GM19395 (cell line): Measurements from ENCODE around the gene CRYBG1.
"Not testable (repeated sequence)": the region's sequence is repeated elsewhere in the genome, so short reads cannot be mapped to it uniquely, and the experiment has no call there.

Experiments
- ATAC-seq: cut with Tn5 transposase; IDR thresholded peaks from one replicate; pipeline ENCODE4 v1.9.1; 2021; ENCODE audit warnings: mild to moderate bottlenecking, moderate library complexity; ENCODE audit not compliant: unreplicated experiment

The CRYBG1 gene

DNA sequence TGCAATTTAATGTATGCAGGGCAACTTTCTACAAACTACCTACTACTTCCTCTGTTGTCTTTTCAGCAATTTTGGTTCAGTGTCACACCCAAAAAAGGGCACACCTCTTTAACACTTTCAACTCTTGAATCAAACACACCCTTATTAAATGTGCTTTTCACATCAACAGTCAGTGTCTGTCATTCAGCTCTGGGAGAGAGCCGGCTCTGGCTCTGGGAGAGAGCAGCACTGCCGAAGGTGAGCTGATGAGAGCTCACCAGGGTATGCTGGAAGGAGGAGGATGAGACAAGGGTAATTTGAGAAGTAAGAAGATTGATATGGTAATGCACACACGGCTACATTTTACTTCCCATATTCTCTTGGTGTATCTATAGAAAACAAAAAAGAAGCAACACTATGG is 134.5 kb downstream of the CRYBG1 start:
- no peak for ATAC-seq

DNA sequence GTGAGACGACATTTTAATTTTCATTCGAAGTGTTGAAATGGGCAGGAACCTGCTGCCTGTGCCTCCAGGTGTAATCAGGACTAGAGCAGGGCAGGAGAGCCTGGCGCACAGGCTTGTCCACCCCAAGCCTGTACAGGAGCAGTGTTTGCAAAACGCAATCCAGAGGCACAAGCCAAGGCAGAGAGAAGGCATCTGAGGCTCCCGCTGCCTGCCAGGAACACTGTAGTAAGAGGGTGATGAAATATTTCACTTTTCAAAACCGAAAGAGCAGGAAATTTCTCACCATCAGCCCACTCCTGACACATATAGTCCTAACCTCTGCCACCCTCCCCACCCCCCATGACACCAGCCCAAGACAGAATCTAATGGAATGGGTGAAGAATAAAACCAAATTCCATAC is 136.3 kb downstream of the CRYBG1 start:
- ATAC-seq, result no peak

DNA sequence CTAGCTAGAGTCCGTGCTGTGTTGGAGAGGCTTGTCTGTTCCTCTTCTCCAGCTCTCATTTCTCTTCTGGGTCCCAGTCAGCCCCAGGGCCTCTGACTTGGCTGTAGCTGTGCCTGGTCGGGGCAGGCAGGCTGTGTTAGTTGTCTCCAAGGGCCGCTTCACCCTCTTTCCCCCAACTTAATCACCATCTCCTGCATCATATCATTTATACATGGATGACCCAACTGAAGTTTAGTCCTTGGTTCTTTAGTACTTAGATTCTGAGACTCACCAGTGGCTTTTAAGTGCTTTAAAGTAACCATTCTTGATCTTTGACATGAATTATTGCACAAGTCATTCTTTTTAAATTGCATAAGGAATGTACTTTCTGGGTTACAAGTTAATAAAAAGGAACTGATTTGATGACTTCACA is 141.4 kb downstream of the CRYBG1 start:
- ATAC-seq, result no peak

DNA sequence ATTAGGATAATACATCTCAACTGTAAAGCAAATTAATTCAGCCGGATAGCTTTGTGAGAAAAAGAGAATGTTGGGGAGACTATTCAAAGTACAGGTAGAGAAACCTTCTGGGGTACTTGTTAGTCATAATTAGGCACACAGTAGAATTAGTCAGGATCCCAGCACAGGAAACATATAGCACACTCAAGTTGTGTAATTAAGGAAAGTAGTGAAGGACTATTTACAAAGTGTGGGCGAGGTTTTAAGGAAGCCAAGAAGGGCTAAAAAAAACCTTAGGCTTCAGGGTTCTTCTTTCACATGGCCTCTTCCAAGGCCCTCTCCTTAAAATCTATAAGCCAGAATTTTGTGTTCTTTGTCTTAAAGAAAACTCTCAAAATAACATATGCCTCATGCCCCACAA is 142.0 kb downstream of the CRYBG1 start:
- no peak for ATAC-seq

DNA sequence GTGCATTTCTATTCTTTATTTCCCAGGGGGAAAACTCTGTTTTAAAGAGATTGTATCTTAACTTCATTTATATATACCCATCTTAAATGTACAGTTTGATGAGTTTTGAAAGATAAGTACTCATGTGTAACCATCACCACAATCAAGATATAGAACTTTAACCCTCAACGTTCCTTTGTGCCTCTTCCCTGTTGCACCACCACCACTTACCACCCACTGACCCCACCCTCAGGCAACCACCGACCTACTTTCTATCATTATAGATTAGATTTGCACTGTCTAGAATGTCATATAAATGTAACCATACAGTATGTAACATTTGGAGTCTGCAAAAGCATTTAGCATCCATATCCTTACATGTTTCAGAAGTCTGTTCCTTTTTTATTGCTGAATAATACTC is 147.8 kb downstream of the CRYBG1 start:
- ATAC-seq, result no peak

DNA sequence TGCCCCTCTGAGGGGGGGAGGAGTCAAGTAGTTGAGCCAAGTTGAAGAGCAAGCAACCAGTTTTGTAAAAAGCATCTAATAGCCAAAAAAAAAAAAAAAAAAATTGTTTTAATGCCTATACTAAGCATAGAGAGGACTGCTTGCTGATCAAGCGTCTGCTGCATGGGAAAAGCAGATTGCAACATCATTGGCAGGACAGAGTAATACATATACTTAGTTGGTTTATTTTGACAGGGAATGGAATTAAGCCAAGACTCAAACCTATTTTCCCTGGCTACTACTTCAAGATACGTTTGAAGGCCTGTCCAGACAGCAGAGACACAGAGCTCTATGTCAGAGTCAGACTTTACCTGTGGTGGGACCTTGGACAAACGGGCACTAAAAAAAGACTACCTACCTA is 148.3 kb downstream of the CRYBG1 start:
- no peak for ATAC-seq

DNA sequence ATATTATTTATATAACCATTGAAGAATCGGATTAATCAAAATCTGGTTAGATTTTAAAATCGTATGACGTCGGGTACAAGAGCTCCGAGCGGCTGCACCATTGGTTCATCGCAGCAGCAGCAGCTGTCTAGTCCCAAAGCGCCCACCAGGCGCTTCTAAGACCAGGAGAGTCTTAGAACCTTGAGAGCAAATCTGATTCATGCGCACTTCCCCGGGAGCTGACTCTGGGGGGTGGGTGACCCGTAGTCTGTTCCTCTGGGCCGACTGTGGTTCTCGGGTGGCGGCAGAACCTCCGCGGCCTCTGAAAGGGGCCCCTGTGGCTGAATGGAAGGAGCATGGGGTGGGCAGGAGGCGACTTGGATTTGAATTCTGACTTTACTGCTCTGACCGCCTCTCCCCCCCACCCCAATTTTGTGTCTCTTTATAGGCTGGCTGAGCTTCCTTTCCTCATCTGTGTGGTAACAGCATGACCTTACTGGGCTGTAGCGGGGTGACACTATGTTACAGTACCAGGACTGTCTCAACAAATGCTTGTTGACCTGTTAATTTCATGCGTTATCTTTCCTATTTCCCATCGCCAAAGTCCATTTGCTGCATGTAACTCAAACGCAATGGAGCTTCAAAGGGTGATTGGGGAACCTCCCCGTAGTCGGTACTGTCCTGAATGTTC is 149.0 kb downstream of the CRYBG1 start:
- ATAC-seq, result no peak

DNA sequence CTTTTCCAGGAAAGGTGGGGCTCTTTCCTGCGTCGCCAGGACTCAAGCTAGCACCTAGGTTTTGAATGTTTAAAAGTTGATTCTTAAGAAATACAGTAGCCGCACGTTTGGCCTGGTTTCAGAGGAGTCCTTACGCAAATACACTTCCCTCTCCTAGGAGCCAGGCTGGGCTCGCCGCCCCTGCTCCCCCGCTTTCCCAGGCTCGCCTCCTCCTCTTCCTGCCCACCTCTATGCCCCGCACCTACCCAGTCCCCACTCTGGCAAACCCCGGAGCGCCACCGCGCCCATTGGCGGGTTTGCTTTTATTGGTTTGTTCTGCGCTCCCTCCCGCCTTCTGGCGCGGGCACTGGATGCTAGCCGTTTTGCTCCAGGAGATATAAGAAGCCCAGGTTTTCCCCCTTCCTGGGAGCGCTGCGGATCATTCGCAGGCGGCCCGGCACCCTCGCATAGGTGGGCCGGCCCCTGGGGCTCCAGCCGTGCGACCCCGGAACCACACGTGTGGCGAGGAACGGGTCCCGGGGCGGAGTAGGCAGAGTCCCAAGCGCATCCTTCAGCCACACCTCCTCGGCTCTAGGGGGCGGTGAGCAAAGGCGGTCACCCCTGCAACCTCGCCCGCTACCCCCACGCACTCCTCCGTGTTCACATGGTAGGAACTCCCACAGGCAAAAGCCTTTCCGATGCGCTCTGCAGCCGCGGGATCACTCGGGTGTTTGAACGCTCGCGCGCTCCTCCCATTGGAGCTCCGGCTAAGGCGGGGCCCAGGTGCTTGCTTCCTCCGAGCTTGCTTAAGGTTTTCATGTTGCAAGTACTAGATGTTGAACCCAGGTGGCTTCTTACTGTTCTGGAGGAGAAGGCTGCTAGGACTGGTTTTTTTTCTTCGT is 149.8 kb downstream of the CRYBG1 start:
- peak; percentile 42 for ATAC-seq

DNA sequence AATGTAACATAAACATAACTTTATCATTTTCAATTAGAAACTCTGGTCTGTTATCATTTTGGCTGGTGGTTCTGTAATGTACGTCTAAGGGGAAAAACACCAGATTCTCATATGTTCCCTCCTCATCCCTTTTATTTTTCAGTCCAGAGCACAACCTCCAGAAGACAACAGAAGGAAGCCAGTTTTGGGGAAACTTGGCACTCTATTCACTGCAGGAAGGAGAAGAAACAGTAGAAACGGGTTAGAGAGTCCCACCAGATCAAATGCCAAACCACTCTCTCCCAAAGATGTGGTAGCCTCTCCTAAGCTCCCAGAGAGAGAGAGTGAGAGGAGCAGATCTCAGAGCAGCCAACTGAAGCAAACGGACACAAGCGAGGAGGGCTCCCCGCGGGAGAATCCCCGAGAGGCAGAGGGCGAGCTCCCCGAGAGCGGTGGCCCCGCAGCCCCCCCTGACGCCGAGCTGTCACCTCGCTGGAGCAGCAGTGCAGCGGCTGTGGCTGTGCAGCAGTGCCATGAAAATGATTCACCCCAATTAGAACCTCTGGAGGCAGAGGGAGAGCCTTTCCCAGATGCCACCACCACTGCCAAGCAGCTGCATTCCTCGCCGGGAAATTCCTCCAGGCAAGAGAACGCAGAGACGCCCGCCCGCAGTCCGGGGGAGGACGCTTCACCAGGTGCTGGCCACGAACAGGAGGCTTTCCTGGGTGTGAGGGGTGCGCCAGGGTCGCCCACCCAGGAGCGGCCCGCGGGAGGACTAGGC is 151.0 kb downstream of the CRYBG1 start:
- ATAC-seq, result peak; percentile 15

DNA sequence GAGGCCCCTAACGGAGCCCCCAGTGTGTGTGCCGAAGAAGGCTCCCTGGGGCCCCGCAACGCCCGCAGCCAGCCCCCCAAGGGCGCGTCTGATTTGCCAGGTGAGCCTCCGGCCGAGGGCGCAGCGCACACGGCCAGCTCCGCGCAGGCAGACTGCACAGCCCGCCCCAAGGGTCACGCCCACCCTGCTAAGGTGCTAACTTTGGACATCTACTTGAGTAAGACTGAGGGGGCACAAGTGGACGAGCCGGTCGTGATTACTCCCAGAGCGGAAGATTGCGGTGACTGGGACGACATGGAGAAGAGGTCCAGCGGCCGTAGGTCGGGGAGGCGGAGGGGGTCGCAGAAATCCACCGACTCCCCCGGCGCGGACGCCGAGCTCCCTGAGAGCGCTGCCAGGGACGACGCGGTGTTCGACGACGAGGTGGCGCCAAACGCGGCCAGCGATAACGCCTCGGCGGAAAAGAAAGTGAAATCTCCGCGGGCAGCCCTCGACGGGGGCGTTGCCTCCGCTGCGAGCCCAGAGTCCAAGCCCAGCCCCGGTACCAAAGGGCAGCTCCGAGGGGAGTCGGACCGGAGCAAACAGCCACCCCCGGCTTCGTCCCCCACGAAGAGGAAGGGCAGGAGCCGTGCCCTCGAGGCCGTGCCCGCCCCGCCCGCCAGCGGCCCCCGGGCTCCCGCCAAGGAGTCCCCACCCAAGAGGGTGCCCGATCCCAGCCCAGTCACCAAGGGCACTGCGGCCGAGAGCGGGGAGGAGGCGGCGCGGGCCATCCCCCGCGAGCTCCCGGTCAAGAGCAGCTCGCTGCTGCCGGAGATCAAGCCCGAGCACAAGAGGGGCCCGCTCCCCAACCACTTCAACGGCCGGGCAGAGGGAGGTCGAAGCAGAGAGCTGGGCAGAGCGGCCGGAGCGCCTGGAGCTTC is 151.8 kb downstream of the CRYBG1 start:
- peak; percentile 63 for ATAC-seq

DNA sequence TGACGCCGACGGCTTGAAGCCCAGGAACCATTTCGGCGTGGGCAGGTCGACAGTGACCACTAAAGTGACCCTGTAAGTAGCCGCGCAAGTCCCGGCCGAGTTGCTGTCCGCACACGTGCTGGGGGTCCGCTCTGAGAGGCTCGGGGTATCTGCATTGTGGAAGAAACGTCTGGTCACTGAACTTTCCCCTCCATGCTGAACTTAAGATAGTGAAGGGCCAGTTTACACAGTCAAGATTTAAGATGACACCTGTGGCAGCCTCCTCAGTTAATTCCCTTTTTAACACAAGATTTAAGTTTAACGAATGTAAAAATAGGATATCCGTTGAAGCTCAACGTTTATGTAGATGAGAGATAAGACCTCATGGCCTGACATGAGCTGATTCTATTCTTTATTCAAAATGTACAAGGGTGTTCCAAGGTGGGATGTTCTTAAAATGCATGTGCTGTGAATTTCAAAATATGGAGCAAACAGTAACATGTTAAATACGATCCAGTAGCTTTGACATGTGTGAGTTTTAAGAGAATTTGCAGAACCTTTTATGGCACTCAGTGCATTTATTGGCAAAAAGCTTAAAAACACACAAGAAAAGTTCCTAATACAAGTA is 152.6 kb downstream of the CRYBG1 start:
- no peak for ATAC-seq

DNA sequence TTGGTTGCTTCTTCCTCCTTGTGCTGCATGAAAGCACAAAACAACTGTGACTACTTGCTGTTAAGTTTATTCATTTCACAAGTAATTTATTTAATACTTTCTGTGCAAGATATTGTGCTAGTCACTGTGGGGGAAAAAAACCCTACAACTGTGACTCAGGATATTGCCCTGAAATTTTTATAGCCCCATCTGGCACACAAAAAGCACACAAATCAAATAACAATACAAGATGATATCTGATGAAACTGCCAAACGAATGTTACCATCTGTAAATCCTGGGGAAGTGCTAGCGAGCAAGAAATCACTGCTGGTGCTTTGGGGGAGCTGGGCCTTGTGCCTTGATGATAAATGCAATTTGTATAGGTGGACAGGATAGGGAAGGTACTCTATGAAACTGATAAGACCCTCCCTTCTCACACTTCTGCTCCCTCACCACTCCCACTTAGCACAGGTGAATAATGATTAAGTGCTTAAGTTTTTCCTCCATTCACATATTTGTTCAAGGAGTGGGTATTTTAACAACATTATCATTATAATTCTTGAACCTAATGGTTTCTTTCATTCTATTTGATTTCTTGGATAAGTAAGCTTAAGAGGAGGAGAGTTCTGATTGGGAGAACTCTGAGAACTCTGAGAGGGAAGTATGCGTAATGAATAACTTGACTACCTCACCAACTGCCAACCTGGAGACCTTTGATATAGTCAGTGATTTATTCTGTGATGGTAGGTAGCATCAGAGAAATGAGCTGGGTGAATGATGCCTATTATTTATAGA is 153.5 kb downstream of the CRYBG1 start:
- ATAC-seq, result no peak

DNA sequence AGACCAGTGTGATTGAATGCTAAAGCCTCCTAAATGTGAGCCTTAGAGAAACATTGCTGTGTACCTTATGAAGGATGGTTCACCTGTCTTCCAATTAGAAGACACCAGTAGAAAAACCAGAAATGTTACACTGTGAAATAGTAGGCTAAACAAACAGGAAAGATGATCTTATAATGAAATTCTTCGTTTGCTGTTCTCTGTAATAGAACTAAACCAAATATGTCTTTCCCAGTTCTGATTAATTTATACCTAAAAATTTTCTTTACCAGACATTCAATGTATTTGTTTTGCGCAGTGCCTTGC is 154.0 kb downstream of the CRYBG1 start:
- ATAC-seq, result no peak

DNA sequence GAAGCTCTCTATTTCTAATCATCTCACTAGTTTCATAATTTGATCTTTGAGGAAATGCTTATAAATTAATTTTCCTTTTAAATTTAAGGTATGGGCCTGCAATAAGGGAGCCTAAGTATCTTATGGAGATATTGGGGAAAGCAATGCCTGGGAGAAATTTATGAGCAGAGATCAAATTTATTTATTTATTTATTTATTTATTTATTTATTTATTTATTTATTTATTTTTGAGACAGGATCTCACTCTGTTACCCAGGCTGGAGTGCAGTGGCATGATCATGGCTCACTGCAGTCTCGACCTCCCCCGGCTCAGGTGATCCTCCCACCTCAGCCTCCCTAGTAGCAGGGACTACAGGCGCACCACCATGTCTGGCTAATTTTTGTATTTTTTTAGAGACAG is 155.1 kb downstream of the CRYBG1 start:
- ATAC-seq, result not testable (repeated sequence)

DNA sequence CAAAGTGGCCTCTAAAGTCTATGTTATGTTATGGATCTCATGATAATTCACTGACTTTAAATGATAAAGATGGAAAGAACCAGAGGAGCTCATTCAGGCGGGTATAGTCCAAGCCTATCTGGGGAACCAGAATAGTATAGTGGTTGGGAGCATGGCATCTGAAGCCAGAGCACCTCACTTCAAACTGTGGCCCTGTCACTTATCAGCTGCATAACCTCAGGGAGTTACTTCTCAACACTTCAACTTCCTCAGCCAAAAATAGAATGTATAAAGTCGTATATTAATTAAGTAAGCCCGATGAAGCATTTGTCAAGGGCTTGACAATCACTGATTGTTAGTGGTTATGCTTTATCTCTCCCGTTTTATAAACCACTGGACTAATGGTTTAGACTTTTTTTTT is 156.1 kb downstream of the CRYBG1 start:
- ATAC-seq, result no peak

DNA sequence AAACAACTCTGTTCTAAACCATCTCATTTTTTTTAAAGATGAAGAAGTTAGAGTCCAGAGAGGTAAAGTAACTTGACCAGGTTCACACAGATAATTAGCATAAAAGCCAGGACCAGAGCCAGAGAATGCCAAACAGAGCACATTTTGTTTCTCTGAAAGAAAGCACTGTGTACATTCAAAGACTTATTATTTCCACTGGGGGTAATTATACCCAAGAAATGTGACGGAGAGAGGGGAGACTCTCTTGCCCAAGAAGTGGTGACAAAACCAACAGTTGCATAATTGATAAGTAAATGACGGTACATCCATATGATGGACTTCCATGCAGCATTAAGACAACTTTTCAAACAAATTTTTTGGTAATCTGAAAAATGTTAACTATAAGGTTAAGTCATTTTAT is 157.2 kb downstream of the CRYBG1 start:
- no peak for ATAC-seq

DNA sequence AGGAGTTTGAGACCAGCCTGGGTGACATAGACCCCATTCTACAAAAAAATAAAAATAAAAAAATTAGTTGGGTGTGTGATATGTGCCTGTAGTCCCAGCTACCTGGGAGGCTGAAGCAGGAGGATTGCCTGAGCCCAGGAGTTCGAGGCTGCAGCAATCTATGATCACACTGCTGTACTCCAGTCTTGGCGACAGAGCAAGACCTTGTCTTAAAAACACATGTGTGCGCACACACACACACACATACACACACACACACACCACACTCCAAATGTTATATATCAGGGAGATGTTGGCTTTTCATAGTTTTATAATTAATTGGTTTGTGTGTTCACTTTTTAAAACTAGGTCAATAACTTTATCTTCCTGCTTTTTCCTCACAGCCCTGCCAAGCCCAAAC is 158.2 kb downstream of the CRYBG1 start:
- no peak for ATAC-seq

DNA sequence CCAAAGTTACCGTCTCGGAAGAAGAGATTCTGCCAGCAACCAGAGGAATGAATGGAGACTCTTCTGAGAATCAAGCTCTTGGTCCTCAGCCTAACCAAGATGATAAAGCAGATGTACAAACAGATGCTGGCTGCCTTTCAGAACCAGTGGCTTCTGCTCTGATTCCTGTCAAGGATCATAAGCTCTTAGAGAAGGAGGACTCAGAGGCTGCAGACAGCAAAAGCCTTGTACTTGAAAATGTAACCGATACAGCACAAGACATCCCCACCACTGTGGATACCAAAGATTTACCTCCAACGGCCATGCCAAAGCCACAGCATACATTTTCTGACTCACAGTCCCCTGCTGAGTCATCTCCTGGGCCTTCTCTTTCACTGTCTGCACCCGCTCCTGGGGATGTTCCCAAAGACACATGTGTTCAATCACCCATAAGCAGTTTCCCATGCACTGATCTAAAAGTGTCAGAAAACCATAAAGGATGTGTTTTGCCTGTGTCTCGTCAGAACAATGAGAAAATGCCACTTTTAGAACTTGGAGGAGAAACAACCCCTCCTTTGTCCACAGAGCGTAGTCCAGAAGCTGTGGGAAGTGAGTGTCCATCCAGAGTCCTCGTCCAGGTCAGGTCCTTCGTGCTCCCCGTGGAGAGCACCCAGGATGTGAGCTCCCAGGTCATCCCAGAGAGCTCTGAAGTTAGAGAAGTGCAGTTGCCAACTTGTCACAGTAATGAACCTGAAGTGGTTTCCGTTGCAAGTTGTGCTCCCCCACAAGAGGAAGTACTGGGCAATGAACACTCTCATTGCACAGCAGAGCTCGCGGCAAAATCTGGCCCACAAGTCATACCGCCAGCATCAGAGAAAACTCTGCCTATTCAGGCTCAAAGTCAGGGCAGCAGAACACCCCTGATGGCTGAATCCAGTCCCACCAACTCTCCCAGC is 159.2 kb downstream of the CRYBG1 start:
- ATAC-seq, result peak; percentile 67
